Keratinocyte (primary cell): ENCODE data around the gene NR0B1.

Experiments
- CTCF ChIP-seq, 3 experiments: IDR thresholded peaks in 1 of 3; conservative IDR thresholded peaks in 1 of 3; optimal IDR thresholded peaks in 1 of 3; 2 replicates in 2 of 3; 3 replicates in 1 of 3; pipeline versions ENCODE3 to v1.5.1; 2011; ENCODE audit warnings: low read length in 3 of 3, mild to moderate bottlenecking in 3 of 3, moderate library complexity in 2 of 3, control low read depth in 1 of 3, inconsistent platforms in 1 of 3; ENCODE audit not compliant: insufficient read depth in 2 of 3; ENCODE audit errors: extremely low read depth in 1 of 3
- EZH2 ChIP-seq: IDR thresholded peaks from one replicate; pipeline ENCODE4 v1.6.1; 2012; ENCODE audit warnings: inconsistent platforms, mild to moderate bottlenecking, low read length, moderate library complexity

- TF ChIP-seq CTCF (optimal IDR thresholded peaks at IDR 0.05 in 1 of 3, IDR thresholded peaks at IDR 0.05 in 1 of 3, conservative IDR thresholded peaks at IDR 0.05 in 1 of 3; ENCODE audit: extremely low read depth in 1 of 3, insufficient read depth in 2 of 3, low read length in 3 of 3) (no peak), EZH2 (no peak)
Observed at GRCh38 chrX:30259927-30260326, 49.3 kb downstream of the NR0B1 start.
